Neural cell (in vitro differentiated cells): ENCODE measurements around the gene ARID1B. TPM values are rescaled to one million over a fixed set of nuclear protein-coding genes. Genes with fewer than 3 reads are reported as not detected.

Experiments used
- H2AFZ ChIP-seq: fragments of 200-600, 300-800 bp; sonication (generic), shearing (Covaris generic); 2 replicates; pipeline ENCODE4 v1.6.0; 2014; ENCODE audit warnings: low read depth, mild to moderate bottlenecking, antibody characterized with exemption, low read length, moderate library complexity
- H3F3A ChIP-seq: fragments of 200-600 bp; shearing (Covaris generic); 2 replicates; pipeline ENCODE4 v1.6.1; 2016; ENCODE audit warnings: mild to moderate bottlenecking, moderate library complexity, mixed read lengths, antibody characterized with exemption, low read length; ENCODE audit not compliant: insufficient read depth, poor library complexity, severe bottlenecking
- H3K27ac ChIP-seq: fragments of 200-600, 300-800 bp; sonication (generic), shearing (Covaris generic); 2 replicates; pipeline ENCODE4 v1.5.1; 2014; ENCODE audit warnings: mild to moderate bottlenecking, low read length, moderate library complexity
- H3K27me3 ChIP-seq: fragments of 300-800, 200-600 bp; sonication (generic), shearing (Covaris generic); 2 replicates; pipeline ENCODE4 v1.6.0; 2014; ENCODE audit warnings: mild to moderate bottlenecking, low read depth, low read length, moderate library complexity; ENCODE audit not compliant: insufficient read depth
- H3K36me3 ChIP-seq: fragments of 300-800, 200-600 bp; sonication (generic), shearing (Covaris generic); 2 replicates; pipeline ENCODE4 v1.5.1; 2014; ENCODE audit warnings: mild to moderate bottlenecking, antibody characterized with exemption, low read length, moderate library complexity; ENCODE audit not compliant: insufficient read depth
- H3K4me2 ChIP-seq: fragments of 300-800, 200-600 bp; sonication (generic), shearing (Covaris generic); 2 replicates; pipeline ENCODE4 v1.6.0; 2014; ENCODE audit warnings: mild to moderate bottlenecking, low read length
- H3K4me3 ChIP-seq: fragments of 300-800, 200-600 bp; sonication (generic), shearing (Covaris generic); 2 replicates; pipeline ENCODE4 v1.5.1; 2014; ENCODE audit warnings: mild to moderate bottlenecking, low read length, moderate library complexity
- H3K79me2 ChIP-seq: fragments of 200-600 bp; shearing (Covaris generic); replicated peaks from 2 replicates; pipeline ENCODE4 v1.6.0; 2014; ENCODE audit warnings: mild to moderate bottlenecking, low read length, moderate library complexity; ENCODE audit not compliant: insufficient read depth
- H3K9ac ChIP-seq: fragments of 300-800, 200-600 bp; sonication (generic), shearing (Covaris generic); 2 replicates; pipeline ENCODE4 v1.6.1; 2016; ENCODE audit warnings: mild to moderate bottlenecking, low read length, mixed read lengths
- H3K9me2 ChIP-seq: fragments of 200-600 bp; shearing (Covaris generic); 2 replicates; pipeline ENCODE4 v1.6.1; 2016; ENCODE audit warnings: mild to moderate bottlenecking, low read length, mixed read lengths; ENCODE audit not compliant: insufficient read depth
- H3K9me3 ChIP-seq: fragments of 200-600, 300-800 bp; sonication (generic), shearing (Covaris generic); 2 replicates; pipeline ENCODE4 v1.6.1; 2016; ENCODE audit warnings: mild to moderate bottlenecking, mixed run types, low read length, moderate library complexity, mixed read lengths
- H4K20me1 ChIP-seq: fragments of 200-600 bp; shearing (Covaris generic); 2 replicates; pipeline ENCODE4 v1.6.1; 2016; ENCODE audit warnings: mild to moderate bottlenecking, mixed run types; ENCODE audit not compliant: insufficient read depth
- EP300 ChIP-seq: fragments of 450-650 bp; conservative IDR thresholded peaks from 2 replicates; pipeline ENCODE4 v1.6.1; 2014; ENCODE audit warnings: antibody characterized with exemption, mild to moderate bottlenecking, moderate library complexity; ENCODE audit not compliant: poor library complexity, severe bottlenecking
- EZH2 ChIP-seq: fragments of 200-600, 300-800 bp; shearing (Covaris generic), sonication (generic); IDR thresholded peaks from 2 replicates; pipeline ENCODE4 v1.6.1; 2014; ENCODE audit warnings: antibody characterized with exemption, low read length, borderline replicate concordance, mild to moderate bottlenecking; ENCODE audit not compliant: insufficient read depth, poor library complexity, severe bottlenecking
- MXI1 ChIP-seq: fragments of 450-650 bp; conservative IDR thresholded peaks from 2 replicates; pipeline ENCODE4 v1.6.1; 2014; ENCODE audit warnings: antibody characterized with exemption, mild to moderate bottlenecking; ENCODE audit not compliant: poor library complexity, severe bottlenecking
- RAD21 ChIP-seq: fragments of 450-650 bp; conservative IDR thresholded peaks from 2 replicates; pipeline ENCODE4 v1.6.1; 2014; ENCODE audit warnings: antibody characterized with exemption, mild to moderate bottlenecking, moderate library complexity
- SMC3 ChIP-seq: fragments of 450-650 bp; conservative IDR thresholded peaks from 2 replicates; pipeline ENCODE4 v1.6.1; 2014; ENCODE audit warnings: antibody characterized with exemption, mild to moderate bottlenecking, moderate library complexity; ENCODE audit not compliant: poor library complexity
- TAF1 ChIP-seq: IDR thresholded peaks from 2 replicates; pipeline ENCODE4 v1.6.1; 2012; ENCODE audit warnings: low read depth
- polyA plus RNA-seq: library from polyadenylated mRNA; depleted of rRNA; stranded (reverse); fragments of >200 nt; gene quantifications from 2 replicates; pipeline ENCODE4 v1.2.3, GENCODE V29; 2014
- TF ChIP-seq, protein P1 (sequence below): fragments of 450-650 bp; IDR thresholded peaks from 2 replicates; pipeline ENCODE4 v1.5.1; 2014; ENCODE audit warnings: antibody characterized with exemption, mild to moderate bottlenecking, moderate library complexity; ENCODE audit not compliant: poor library complexity, severe bottlenecking
- TF ChIP-seq, protein P2 (sequence below): IDR thresholded peaks from 2 replicates; pipeline ENCODE4 v1.6.1; 2012; ENCODE audit warnings: borderline replicate concordance

The ARID1B gene
- polyA plus RNA-seq, 1 donor from 2014 or later, result 35.0 TPM

DNA sequence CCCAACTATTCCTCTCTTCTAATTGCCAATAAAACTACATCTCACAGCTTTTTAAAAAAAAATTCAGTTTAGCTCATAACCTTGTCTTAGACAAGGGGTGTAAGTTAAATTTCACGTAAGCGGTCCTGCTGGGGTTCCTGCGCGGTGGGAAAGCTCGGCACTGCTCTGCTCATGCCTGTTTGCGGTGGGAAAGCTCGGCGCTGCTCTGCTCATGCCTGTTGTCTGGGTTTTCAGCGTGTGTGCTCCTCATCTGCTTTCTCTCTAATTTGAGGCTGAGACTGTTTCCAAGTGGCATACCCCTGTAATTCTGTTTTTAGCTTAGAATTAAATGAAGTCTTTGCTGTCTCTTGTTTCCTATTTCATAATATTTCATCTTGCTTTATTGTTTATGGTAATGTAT lies 18.6 kb downstream of the ARID1B start:
- H2AFZ ChIP-seq, result no peak overlapping the region
- H3K36me3 ChIP-seq, result no peaks in the 10 kb centered on the region
- H3K4me3 ChIP-seq, result no peak overlapping the region
- H3K79me2 ChIP-seq, result peaks cover 80% of the 10 kb centered on the region
- no peaks in the 10 kb centered on the region for H3F3A ChIP-seq
- no peaks in the 10 kb centered on the region for H3K27me3 ChIP-seq
- H3K4me2 ChIP-seq, result no peak overlapping the region
- no peaks in the 10 kb centered on the region for H3K9me2 ChIP-seq
- H3K9ac ChIP-seq, result no peak overlapping the region
- H3K9me3 ChIP-seq, result no peaks in the 10 kb centered on the region
- TF ChIP-seq, protein P1, sequence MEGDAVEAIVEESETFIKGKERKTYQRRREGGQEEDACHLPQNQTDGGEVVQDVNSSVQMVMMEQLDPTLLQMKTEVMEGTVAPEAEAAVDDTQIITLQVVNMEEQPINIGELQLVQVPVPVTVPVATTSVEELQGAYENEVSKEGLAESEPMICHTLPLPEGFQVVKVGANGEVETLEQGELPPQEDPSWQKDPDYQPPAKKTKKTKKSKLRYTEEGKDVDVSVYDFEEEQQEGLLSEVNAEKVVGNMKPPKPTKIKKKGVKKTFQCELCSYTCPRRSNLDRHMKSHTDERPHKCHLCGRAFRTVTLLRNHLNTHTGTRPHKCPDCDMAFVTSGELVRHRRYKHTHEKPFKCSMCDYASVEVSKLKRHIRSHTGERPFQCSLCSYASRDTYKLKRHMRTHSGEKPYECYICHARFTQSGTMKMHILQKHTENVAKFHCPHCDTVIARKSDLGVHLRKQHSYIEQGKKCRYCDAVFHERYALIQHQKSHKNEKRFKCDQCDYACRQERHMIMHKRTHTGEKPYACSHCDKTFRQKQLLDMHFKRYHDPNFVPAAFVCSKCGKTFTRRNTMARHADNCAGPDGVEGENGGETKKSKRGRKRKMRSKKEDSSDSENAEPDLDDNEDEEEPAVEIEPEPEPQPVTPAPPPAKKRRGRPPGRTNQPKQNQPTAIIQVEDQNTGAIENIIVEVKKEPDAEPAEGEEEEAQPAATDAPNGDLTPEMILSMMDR, result no peak
- TF ChIP-seq EZH2 (no peak), RAD21 (no peak), EP300 (no peak)
- TF ChIP-seq, protein P2, sequence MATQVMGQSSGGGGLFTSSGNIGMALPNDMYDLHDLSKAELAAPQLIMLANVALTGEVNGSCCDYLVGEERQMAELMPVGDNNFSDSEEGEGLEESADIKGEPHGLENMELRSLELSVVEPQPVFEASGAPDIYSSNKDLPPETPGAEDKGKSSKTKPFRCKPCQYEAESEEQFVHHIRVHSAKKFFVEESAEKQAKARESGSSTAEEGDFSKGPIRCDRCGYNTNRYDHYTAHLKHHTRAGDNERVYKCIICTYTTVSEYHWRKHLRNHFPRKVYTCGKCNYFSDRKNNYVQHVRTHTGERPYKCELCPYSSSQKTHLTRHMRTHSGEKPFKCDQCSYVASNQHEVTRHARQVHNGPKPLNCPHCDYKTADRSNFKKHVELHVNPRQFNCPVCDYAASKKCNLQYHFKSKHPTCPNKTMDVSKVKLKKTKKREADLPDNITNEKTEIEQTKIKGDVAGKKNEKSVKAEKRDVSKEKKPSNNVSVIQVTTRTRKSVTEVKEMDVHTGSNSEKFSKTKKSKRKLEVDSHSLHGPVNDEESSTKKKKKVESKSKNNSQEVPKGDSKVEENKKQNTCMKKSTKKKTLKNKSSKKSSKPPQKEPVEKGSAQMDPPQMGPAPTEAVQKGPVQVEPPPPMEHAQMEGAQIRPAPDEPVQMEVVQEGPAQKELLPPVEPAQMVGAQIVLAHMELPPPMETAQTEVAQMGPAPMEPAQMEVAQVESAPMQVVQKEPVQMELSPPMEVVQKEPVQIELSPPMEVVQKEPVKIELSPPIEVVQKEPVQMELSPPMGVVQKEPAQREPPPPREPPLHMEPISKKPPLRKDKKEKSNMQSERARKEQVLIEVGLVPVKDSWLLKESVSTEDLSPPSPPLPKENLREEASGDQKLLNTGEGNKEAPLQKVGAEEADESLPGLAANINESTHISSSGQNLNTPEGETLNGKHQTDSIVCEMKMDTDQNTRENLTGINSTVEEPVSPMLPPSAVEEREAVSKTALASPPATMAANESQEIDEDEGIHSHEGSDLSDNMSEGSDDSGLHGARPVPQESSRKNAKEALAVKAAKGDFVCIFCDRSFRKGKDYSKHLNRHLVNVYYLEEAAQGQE, result no peak
- no peak overlapping the region for H3K27ac ChIP-seq
- peaks cover 14% of the 10 kb centered on the region for H4K20me1 ChIP-seq

DNA sequence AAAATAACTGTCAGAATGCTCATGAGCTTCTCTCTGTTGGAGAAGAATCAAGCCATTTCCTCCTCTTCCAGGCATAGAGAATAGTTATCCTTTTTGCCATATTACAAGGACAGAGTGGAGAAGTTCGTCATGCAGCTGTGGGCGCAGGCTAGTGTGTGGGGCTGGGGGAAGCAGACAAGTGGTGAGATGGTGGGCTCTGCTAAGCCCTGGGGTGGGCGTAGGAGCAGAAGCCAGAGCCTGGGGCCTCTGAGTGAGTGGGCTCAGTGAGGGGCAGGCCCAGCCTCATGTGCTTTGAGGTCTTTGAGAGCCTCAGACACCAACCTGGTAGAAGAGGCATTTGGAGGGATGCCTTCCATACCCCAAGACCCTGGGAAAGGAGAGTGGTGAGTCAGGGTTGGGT lies 19.4 kb downstream of the ARID1B start:
- no peaks in the 10 kb centered on the region for H3F3A ChIP-seq
- peaks cover 80% of the 10 kb centered on the region for H3K79me2 ChIP-seq
- no peak overlapping the region for H3K4me2 ChIP-seq
- no peak for TF ChIP-seq TAF1
- TF ChIP-seq MXI1, result no peak
- no peak for TF ChIP-seq RAD21
- TF ChIP-seq SMC3, result no peak
- no peaks in the 10 kb centered on the region for H3K36me3 ChIP-seq
- no peaks in the 10 kb centered on the region for H3K9me3 ChIP-seq
- H3K4me3 ChIP-seq, result no peak overlapping the region
- no peak overlapping the region for H3K27ac ChIP-seq
- H3K9me2 ChIP-seq, result no peaks in the 10 kb centered on the region
- no peaks in the 10 kb centered on the region for H3K27me3 ChIP-seq
- peaks cover 11% of the 10 kb centered on the region for H4K20me1 ChIP-seq
- H2AFZ ChIP-seq, result no peak overlapping the region
- no peak overlapping the region for H3K9ac ChIP-seq
